ENCODE measurements around the gene SCD5. TPM values are rescaled to one million over a fixed set of nuclear protein-coding genes. Genes with fewer than 3 reads are reported as not detected.

Gene SCD5
- total RNA-seq, 1 donor from 2014 or later = 14.6 TPM

- Mint-ChIP-seq H3K9me3 (ENCODE audit: low read depth) (no peaks in the 10 kb centered on the region), H3K4me3 (ENCODE audit: low read depth) (no peak overlapping the region), H3K27me3 (no peaks in the 10 kb centered on the region), H3K4me1 (ENCODE audit: low read depth) (peaks cover 18% of the 10 kb centered on the region), H3K36me3 (ENCODE audit: insufficient read depth) (no peaks in the 10 kb centered on the region), H3K27ac (no peak overlapping the region)
- TF ChIP-seq CTCF (IDR thresholded peaks at IDR 0.05; ENCODE audit: unreplicated experiment) = no peak
- no peak for DNase-seq (ENCODE audit: low spot score, unreplicated experiment)
These were observed 117.8 kb downstream of the SCD5 start for GRCh38 chr4:82680834-82681233.

GRCh38 chr4:82679531-82679930, 119.1 kb downstream of the SCD5 start:
- Mint-ChIP-seq H3K4me3 (ENCODE audit: low read depth) (no peak overlapping the region), H3K9me3 (ENCODE audit: low read depth) (no peaks in the 10 kb centered on the region), H3K27ac (no peak overlapping the region), H3K36me3 (ENCODE audit: insufficient read depth) (no peaks in the 10 kb centered on the region), H3K4me1 (ENCODE audit: low read depth) (peaks cover 17% of the 10 kb centered on the region), H3K27me3 (no peaks in the 10 kb centered on the region)
- TF ChIP-seq CTCF (IDR thresholded peaks at IDR 0.05; ENCODE audit: unreplicated experiment) = no peak
- no peak for DNase-seq (ENCODE audit: low spot score, unreplicated experiment)

- no peak for TF ChIP-seq CTCF (IDR thresholded peaks at IDR 0.05; ENCODE audit: unreplicated experiment)
- H3K27ac Mint-ChIP-seq = no peak overlapping the region
- no peak for DNase-seq (ENCODE audit: low spot score, unreplicated experiment)
- peaks cover 16% of the 10 kb centered on the region for H3K4me1 Mint-ChIP-seq (ENCODE audit: low read depth)
- H3K4me3 Mint-ChIP-seq (ENCODE audit: low read depth) = no peak overlapping the region
- peaks cover 4% of the 10 kb centered on the region for H3K9me3 Mint-ChIP-seq (ENCODE audit: low read depth)
- H3K27me3 Mint-ChIP-seq = no peaks in the 10 kb centered on the region
- H3K36me3 Mint-ChIP-seq (ENCODE audit: insufficient read depth) = peaks cover 2% of the 10 kb centered on the region
These were observed 120.5 kb downstream of the SCD5 start for GRCh38 chr4:82678051-82678450.

GRCh38 chr4:82677327-82677726, 121.3 kb downstream of the SCD5 start:
- Mint-ChIP-seq H3K27ac (peak overlapping the region; percentile 33), H3K4me3 (ENCODE audit: low read depth) (peak overlapping the region; percentile 12), H3K4me1 (ENCODE audit: low read depth) (peaks cover 16% of the 10 kb centered on the region), H3K27me3 (no peaks in the 10 kb centered on the region), H3K9me3 (ENCODE audit: low read depth) (peaks cover 4% of the 10 kb centered on the region), H3K36me3 (ENCODE audit: insufficient read depth) (peaks cover 2% of the 10 kb centered on the region)
- DNase-seq (ENCODE audit: low spot score, unreplicated experiment) = no peak
- TF ChIP-seq CTCF (IDR thresholded peaks at IDR 0.05; ENCODE audit: unreplicated experiment) = no peak

GRCh38 chr4:82667761-82668480, 130.7 kb downstream of the SCD5 start:
- no peak overlapping the region for H3K27ac Mint-ChIP-seq
- peaks cover 9% of the 10 kb centered on the region for H3K9me3 Mint-ChIP-seq (ENCODE audit: low read depth)
- no peak overlapping the region for H3K4me3 Mint-ChIP-seq (ENCODE audit: low read depth)
- H3K36me3 Mint-ChIP-seq (ENCODE audit: insufficient read depth) = peaks cover 4% of the 10 kb centered on the region
- no peaks in the 10 kb centered on the region for H3K27me3 Mint-ChIP-seq
- no peak for DNase-seq (ENCODE audit: low spot score, unreplicated experiment)
- no peak for TF ChIP-seq CTCF (IDR thresholded peaks at IDR 0.05; ENCODE audit: unreplicated experiment)
- peaks cover 19% of the 10 kb centered on the region for H3K4me1 Mint-ChIP-seq (ENCODE audit: low read depth)
